NB4 (cell line): ENCODE results near the gene KNSTRN.

Source experiments
- MYC ChIP-seq: IDR thresholded peaks from 2 replicates; pipeline ENCODE4 v1.6.1; 2011; ENCODE audit warnings: low read depth, low read length
- POLR2A ChIP-seq: IDR thresholded peaks from 2 replicates; pipeline ENCODE4 v1.6.1; 2011; ENCODE audit warnings: mild to moderate bottlenecking; ENCODE audit not compliant: insufficient read length; ENCODE audit errors: extremely low read depth
- TF ChIP-seq, protein P1 (sequence below): IDR thresholded peaks from one replicate; pipeline ENCODE4 v1.5.1; 2012; ENCODE audit warnings: low read depth, low read length

- no peak for TF ChIP-seq POLR2A
- peak; percentile 97 for TF ChIP-seq MYC
- TF ChIP-seq, protein P1, sequence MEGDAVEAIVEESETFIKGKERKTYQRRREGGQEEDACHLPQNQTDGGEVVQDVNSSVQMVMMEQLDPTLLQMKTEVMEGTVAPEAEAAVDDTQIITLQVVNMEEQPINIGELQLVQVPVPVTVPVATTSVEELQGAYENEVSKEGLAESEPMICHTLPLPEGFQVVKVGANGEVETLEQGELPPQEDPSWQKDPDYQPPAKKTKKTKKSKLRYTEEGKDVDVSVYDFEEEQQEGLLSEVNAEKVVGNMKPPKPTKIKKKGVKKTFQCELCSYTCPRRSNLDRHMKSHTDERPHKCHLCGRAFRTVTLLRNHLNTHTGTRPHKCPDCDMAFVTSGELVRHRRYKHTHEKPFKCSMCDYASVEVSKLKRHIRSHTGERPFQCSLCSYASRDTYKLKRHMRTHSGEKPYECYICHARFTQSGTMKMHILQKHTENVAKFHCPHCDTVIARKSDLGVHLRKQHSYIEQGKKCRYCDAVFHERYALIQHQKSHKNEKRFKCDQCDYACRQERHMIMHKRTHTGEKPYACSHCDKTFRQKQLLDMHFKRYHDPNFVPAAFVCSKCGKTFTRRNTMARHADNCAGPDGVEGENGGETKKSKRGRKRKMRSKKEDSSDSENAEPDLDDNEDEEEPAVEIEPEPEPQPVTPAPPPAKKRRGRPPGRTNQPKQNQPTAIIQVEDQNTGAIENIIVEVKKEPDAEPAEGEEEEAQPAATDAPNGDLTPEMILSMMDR: peak; percentile 62
Measured at GRCh38 chr15:40367686-40368611, 14.6 kb upstream of the KNSTRN start.
